ENCODE measurements around the gene GXYLT2. TPM values are rescaled to one million over a fixed set of nuclear protein-coding genes. Genes with fewer than 3 reads are reported as not detected.

GXYLT2 gene
- total RNA-seq, 1 experiment from 2014 or later: 64.6 TPM

- no peak for DNase-seq (ENCODE audit: low read depth)
Measured at GRCh38 chr3:73018298-73018697, 130.5 kb downstream of the GXYLT2 start.

DNA sequence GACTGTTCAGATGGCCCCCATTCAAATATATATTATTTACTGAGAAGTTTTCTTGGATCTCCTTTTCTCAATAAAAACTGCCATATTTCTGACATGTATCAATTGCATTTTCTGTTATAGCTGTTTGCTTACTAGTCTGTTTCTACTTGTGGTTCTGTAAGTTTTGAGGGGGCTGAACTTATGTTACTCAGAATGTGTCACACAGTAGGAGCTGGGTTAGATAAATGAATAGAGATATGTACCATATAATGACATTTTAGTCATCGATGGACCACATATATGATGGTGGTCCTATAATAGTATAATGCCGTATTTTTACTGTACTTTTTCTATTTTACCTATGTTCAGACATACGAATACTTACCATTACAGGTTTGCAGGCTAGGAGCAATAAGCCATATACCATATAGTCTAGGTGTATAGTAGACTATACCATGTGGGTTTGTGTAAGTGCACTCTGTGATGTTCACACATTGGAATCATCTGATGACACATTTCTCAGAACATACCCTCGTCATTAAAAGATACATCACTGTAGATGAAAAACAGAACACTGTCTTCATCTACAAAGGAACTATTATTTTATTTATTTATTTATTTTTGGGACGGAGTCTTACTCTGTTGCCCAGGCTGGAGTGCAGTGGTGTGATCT is 131.1 kb downstream of the GXYLT2 start:
- DNase-seq (ENCODE audit: low read depth): no peak

- DNase-seq (ENCODE audit: low read depth): no peak
Measured at GRCh38 chr3:73021301-73021835, 133.5 kb downstream of the GXYLT2 start.

GRCh38 chr3:73024836-73025235 is 137.0 kb downstream of the GXYLT2 start:
- DNase-seq (ENCODE audit: low read depth): no peak

DNA sequence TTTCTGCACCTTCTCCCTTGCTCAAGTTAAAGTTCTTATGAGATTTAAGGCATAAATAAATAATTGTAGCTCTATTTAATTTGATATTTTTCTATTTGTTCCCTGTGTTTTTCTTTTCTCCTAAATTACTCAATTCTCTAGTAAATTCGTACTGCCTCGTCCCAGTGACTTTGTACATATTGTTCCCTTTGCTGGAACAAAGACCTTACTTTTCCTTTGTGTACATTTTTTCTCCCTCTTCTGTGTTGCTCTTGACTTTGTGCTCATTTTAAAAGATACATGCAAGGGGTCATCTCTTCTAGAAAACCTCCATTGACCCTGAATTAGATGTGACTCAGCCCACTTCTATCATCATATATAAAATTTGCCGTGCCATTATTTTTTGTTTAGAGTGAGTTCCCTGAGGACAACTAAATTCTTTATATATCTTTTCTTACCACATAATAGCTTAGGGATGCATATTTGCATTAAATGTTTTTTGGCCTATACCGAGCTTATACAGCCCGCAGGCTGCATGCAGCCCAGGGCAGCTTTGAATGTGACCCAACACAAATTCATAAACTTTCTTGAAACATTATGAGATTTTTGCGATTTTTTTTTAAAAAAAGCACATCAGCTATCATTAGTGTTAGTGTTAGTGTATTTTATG is 138.4 kb downstream of the GXYLT2 start:
- DNase-seq (ENCODE audit: low read depth): no peak

Other genes with a start within 250 kb of the GXYLT2 start
- 25.5 and 29.4 TPM in 2 replicates for gene SHQ1, start 39.6 kb upstream of the GXYLT2 start, total RNA-seq (2014; rRNA removed; shearing (Covaris generic))
- gene PPP4R2, start 108.8 kb downstream of the GXYLT2 start, total RNA-seq (2014; rRNA removed; shearing (Covaris generic)): 58.6 and 74.0 TPM in 2 replicates
- 2.5 and 2.7 TPM in 2 replicates for gene EBLN2, start 173.6 kb downstream of the GXYLT2 start, total RNA-seq (2014; rRNA removed; shearing (Covaris generic))